Suppressor macrophage treated with lipopolysaccharide for 4 hours (primary cell): ENCODE results near the gene ITPR3.

Source experiments
- DNase-seq: peaks from one replicate; pipeline ENCODE4 v3.0.0-alpha.2; 2020

The ITPR3 gene

GRCh38 chr6:33688451-33689147, 67.5 kb downstream of the ITPR3 start:
- no peak for DNase-seq

- no peak for DNase-seq
These were observed 68.0 kb downstream of the ITPR3 start for GRCh38 chr6:33689148-33689494.

- no peak for DNase-seq
These were observed 68.8 kb downstream of the ITPR3 start for GRCh38 chr6:33689879-33690278.

GRCh38 chr6:33690766-33691165, 69.6 kb downstream of the ITPR3 start:
- DNase-seq: no peak

DNA sequence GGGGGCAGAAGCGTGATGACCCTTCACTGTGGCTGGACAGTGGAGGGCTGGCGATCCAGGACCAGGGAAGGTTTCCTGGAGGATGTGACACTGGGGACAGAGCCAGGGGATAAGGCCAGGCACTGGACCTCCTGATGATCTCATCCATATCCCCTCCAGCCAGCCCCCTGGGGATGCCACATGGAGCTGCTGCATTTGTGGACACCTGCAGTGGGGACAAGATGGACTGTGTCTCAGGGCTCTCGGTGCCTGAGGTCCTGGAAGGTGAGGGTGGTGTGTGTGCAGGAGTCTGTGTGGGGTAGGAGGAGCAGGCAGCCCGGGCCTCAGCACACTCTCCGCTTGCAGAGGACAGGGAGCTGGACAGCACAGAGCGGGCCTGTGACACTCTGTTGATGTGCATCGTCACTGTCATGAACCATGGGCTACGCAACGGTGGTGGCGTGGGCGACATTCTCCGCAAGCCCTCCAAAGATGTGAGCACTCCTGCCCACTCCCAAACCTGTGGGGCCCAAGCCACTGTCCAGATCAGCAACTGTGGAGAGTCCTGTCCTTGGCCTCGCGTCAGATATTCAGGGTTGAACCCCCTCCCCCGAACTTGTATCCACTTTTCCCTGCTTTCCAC, 70.4 kb downstream of the ITPR3 start:
- DNase-seq: no peak

- DNase-seq: no peak
These were observed 71.1 kb downstream of the ITPR3 start for GRCh38 chr6:33692078-33692759.

GRCh38 chr6:33692760-33693158, 71.6 kb downstream of the ITPR3 start:
- DNase-seq: peak; percentile 75

GRCh38 chr6:33693186-33694105, 72.3 kb downstream of the ITPR3 start:
- no peak for DNase-seq

- DNase-seq: peak; percentile 34
These were observed 73.3 kb downstream of the ITPR3 start for GRCh38 chr6:33694401-33694931.

DNA sequence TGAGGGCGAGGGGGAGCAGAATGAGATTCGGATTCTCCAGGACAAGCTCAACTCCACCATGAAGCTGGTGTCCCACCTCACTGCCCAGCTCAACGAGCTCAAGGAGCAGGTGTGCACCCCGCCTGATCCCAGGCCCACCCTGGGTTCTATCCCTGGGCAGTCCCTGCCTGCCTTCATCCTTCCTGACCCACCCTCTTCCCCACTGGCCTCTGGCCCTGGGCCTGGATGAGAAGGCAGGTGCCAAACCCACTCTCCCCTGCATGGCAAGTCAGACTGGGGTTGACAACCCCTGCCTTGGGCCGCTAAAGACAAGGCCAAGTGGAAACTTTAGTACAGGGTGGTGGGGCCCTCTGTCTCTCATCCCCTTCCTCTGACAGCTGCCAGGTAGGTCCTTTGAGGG, 73.9 kb downstream of the ITPR3 start:
- no peak for DNase-seq

GRCh38 chr6:33695451-33695887, 74.3 kb downstream of the ITPR3 start:
- no peak for DNase-seq

DNA sequence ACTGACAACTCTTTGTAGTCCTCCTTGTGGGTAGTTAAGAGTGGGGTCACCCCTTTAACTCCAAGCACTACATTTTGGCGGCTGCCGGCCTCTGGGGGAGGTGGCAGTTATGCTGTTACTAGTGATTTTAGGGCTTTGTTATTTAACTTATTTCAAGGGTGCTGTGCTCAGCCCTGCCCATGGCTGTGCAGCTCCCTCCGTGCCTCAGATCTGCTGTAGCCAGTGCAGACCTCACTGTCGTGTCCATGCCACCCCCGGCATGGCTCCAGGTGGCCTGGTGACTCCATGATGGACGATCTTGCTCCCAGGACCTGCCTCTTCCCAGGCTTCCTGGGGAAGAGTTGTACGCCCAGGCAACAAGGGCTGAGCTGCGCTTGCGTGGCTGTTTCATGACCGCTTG, 75.0 kb downstream of the ITPR3 start:
- DNase-seq: no peak

- DNase-seq: no peak
These were observed 75.7 kb downstream of the ITPR3 start for GRCh38 chr6:33696548-33697518.

DNA sequence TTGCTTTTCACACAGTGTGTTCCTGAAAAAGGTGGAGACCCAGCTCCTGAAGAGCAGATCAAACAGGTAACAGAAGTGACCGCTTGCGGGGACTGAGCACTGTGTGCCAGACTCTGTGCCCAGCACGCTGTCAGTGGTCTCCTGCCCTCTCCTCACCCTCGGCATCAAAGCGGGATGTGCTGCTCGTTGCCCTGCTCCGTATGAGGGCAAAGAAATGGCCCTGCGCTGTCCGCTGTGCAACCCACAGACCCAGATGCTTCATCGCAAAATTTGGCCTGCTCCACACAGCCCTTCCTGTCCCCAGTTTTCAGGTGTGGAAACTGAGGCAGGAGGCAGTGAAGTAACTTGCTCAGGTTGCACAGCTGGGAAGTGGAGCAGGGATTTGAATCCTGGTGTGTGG, 76.7 kb downstream of the ITPR3 start:
- no peak for DNase-seq

DNA sequence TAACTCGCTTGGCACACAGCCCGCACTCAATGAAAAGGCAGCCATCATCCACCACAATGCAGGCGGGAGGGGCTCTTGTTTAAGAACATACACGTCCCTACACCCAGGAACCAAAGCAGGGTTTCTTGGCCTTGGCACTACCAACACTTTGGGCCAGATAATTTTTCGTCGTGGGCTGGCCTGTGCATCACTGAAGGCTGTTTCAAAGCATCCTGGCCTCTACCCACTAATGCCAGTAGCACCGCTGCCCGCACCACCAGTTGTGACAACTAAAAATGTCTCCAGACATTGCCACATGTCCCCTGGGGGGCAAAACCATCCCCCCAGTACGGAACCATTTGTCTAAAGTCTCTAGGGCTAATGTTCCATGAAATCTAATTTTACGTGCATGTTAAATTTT, 77.4 kb downstream of the ITPR3 start:
- no peak for DNase-seq

DNA sequence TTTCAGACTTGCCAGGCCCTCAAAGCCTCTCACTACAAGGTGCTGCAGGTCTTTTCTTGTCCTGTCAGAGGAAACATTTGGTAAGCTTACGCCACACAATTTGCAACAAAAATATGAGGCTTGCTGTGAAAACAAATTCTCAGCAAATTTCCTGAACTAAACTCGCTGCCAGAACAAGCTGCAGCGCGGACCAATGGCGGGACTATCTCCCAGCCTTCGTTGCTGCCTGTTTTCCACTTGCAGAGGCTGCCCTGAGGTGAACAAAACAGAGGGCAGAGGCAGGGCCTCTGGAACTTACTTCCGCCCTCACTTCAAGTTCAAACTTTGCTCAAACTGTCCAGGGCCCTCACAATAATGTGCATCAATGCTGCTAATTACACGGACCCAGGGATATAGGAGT, 78.0 kb downstream of the ITPR3 start:
- no peak for DNase-seq

- DNase-seq: no peak
These were observed 78.6 kb downstream of the ITPR3 start for GRCh38 chr6:33699739-33700138.

GRCh38 chr6:33700391-33701050, 79.4 kb downstream of the ITPR3 start:
- peak; percentile 58 for DNase-seq

DNA sequence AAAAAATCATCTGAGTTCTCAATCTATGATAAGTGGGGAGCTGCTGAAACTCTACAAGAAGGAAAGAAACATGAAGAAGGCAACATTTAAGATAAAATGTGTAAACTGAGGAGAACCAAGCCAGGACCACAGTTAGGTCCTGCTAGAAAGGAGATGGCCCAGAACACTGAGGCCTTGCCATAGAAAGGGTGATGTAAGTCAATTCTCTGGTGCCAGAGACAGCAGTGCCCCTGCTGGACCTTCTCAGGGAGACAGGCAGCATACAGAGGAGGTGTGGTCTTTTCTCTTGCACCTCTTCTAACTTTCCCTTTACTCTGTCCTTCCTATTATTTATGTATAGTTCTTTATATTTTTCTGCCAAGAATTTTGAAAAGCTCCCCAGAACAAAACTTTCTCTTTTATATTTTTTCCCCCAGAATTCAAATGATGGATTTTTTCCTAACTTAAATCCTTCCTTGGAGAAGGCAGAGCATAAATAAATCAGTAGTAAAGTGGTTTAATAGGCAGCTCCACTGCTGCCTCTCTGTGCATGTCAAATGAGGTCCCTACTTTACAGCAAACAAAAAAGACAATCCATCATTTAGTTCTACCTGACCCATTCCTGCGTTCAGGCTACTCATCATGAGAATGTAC, 81.3 kb downstream of the ITPR3 start:
- DNase-seq: peak; percentile 68

DNA sequence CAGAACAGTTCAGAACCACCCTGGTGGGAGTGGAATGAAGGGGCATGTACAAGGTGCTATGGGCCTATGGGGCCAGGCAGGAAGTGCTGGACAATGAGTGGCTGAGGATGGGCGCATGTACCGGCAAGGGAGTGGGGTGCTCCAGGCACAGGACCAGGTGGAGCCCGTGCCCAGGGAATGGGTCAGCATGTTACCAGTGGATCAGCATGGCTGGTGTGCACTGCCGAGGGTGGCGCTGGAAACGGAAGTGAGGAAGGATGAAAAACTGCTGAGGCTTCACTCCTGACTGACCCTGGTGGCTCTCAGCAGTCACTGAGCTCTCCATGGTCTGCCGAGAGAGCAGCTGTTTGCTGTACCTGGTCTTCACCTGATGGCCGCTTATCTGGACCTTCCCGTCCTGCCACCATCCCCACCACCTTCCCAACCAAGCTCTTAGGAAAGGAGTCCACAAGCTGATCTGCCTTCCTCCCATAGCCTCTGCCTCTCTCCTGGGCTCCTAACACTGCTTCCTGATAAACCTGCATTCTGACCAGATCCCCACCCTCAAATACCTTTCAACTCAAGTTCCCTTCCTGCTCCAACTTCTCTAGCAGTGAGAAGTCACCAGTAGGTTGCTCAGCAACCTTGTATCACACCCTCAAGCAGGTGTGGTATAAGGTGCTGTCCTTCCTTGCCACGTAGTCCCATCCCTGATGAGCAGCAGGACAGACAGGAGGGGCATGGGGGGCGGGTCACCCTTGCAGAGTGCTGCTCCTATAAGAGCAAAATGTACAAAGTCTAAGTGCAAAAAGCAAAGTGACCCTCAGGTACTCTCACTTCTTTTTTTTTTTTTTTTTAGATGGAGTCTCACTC, 83.3 kb downstream of the ITPR3 start:
- no peak for DNase-seq
